ENCODE results near the gene IPP. TPM values are rescaled to one million over a fixed set of nuclear protein-coding genes. Genes with fewer than 3 reads are reported as not detected.
"Not testable (repeated sequence)": the region's sequence is repeated elsewhere in the genome, so short reads cannot be mapped to it uniquely, and the experiment has no call there.

Gene IPP
- total RNA-seq = 6.6 and 8.4 TPM in 2 replicates

DNA sequence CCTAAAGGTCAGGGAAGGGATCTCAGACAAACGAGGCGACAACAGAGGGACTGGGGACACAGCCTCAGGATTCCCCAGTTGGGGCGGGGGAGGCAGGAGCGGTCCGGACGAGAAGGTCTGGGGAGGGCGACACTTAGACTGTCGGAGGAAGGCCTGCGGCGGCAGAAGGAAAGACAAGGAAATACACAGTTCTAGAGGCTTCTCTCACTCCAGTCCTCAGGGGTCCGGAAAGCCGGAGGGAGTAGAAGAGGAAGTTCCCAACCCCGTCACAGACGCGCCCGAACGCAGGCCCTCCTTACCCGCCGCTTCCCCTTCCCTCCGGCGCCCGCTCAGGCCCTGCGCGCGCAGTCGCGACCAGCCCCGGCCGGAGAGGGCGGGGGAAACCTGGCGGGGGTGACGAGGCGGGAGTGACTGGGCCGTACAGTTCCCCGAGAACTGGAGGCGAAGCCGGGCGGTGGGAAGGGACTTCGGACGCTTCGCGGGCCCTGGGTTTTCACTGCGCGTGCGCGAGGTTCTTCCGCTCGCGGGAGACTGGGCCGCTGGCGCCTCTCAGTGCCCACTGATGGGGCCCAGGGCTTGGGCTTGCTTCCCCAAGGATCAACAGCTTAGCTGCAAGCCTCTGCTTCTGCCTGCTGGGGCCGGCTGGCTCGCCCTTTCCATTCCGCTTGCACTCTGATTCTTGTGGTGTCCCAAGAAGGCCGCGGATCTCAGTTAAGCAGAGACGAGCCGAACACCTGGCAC, at the start of gene IPP:
TSS of gene IPP (minus strand) at position 356 of the 741 bp plus-strand sequence. CDS start 4,242 bp downstream, outside the sequence.
- peak; percentile 98 for DNase-seq

DNA sequence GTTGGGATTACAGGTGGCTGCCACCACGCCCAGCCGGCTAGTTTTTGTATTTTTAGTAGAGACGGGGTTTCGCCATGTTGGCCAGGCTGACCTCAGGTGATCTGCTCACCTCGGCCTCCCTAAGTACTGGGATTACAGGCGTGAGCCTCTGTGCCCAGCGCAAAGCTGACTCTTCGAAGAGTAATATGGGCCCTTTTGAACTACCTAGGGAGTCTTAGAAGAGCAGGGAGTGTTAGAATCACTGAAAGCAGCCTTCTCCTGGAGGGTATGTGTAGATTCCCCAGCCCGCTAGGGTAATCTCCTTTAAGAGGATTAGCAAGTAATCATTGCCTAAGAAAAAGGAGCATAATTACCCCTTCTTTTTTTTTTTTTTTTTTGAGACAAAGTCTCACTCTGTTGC, 46.5 kb upstream of the IPP start:
- DNase-seq = no peak

GRCh38 chr1:45796381-45796780, 45.9 kb upstream of the IPP start:
- no peak for DNase-seq

DNA sequence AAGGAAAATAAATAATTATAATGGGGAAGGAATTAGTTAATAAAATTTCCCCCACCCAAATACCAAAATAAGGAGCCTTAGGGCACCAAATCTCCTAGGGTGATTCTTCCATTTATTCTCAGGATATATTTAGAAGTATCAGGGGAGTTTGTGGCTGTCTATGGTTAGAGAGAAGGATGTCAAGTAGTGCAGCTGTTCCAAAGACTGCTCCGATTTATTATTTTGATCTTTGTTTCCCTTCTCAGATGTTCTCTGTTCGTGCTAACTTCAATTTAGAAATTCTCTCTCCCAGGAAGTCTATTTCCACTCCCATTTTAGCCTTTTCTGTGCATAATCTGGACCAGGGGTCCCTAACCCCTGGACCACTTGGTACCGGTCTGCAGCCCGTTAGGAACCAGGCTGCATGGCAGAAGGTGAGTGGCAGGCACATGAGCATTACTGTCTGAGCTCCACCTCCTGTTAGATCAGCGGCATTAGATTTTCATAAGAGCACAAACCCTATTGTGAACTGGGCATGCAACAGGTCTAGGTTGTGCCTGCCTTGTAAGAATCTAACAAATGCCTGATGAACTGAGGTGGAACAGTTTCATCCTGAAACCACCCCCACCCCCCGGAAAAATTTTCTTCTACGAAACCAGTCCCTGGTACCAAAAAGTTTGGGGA, 43.6 kb upstream of the IPP start:
- no peak for DNase-seq

DNA sequence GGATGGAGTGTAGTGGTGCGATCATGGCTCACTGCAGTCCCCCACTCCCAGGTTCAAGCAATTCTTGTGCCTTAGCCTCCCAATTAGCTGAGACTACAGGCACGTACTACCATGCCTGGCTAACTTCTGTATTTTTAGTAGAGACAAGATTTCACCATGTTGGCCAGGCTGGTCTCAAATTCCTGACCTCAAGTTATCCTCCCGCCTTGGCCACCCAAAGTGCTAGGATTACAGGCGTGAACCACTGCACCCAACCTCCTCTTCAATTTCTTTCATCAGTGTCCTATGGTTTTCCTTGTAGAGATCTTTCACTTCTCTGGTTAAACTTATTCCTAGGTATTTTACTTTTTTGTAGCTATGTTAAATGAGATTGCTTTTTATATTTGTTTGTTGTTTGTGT, 42.3 kb upstream of the IPP start:
- no peak for DNase-seq

DNA sequence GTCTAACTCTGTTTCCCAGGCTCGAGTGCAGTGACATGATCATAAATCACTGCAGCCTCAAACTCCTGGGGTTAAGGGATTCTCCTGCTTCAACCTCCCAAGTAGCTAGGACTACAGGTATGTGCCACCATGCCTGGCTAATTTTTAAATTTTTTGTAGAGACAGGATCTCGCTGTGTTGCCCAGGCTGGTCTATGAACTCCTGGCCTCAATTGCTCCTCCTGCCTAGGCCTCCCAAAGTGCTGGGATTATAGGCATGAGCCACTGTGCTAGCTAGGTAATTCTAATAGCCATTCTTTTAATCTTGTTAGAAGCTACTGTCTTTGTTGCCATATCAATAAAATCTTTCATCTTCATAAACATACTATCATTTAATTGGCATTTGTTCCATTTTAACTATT, 39.1 kb upstream of the IPP start:
- no peak for DNase-seq

GRCh38 chr1:45787905-45788304, 37.5 kb upstream of the IPP start:
- no peak for DNase-seq

DNA sequence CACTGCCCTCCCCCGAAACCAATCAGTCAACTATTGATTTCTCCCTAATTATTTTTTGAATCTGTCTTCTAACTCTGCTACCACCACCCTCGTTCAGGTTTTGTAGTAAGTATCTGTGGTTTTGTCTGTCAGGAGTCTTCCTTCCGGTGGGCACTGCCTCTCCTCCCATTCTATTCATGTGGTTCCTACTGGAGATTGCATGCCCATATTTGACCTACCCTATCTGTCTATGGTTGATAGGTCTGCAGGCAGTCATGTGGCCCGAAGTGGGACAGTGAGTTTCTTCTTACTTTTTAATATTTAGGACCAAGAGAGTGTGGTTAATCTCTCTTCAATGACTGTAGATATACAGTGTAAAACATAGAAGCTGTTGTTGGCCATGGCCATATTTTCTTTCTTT, 35.1 kb upstream of the IPP start:
- DNase-seq = no peak

DNA sequence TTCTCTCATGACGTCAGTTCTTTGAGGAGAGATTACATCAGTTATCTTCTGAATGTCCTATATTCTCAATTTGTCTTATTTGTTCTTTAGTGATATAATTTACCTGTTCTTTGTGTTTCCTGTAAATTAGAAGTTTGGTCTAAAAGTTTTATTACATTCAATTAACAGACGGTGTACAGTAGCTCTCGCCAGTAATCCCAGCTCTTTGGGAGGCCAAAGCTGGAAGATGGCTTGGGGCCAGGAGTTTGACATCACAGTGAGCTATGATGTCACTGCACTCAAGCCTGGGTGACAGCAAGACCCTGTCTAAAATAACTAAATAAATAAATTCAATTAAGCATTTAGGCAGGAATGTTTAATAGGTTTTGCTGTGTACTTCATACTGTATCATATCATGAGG, 25.3 kb upstream of the IPP start:
- no peak for DNase-seq

DNA sequence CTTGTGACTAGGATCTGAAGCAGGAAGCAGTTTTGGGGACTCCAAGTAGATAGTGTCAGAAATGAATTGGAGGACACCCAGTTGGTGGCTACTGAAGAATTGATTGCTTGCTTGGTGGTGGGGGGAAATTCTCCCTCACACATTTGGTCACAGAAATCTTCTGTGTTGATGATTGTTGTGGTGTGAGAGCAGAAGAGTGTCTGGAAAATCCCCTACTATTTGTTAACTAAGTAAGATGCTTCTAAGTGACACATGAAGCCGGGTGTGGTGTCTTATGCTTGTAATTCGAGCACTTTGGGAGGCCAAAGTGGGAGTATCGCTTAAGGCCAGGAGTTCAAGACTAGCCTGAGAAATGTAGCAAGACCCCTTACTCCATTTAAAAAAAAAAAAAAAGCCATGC, 22.5 kb upstream of the IPP start:
- DNase-seq = no peak

GRCh38 chr1:45769261-45769932, 18.9 kb upstream of the IPP start:
- DNase-seq = no peak

DNA sequence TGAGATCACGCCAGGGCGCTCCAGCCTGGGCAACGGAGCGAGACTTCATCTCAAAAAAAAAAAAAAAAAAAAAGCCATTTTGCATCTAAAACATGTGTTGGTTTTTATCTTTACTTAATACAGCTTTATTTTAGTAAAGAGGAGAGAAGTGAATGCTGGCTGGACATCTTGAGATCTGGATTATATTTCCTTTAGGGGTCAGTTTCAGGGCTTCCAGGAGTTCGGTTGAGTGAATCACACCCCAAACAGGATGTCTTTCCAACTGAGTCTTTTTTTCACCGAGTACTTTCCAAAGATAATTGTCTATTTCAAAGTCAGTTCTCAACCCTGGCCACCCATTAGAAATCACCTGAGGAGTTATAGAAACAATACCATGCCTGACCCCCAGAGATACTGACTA, 16.6 kb upstream of the IPP start:
- DNase-seq = peak; percentile 27

DNA sequence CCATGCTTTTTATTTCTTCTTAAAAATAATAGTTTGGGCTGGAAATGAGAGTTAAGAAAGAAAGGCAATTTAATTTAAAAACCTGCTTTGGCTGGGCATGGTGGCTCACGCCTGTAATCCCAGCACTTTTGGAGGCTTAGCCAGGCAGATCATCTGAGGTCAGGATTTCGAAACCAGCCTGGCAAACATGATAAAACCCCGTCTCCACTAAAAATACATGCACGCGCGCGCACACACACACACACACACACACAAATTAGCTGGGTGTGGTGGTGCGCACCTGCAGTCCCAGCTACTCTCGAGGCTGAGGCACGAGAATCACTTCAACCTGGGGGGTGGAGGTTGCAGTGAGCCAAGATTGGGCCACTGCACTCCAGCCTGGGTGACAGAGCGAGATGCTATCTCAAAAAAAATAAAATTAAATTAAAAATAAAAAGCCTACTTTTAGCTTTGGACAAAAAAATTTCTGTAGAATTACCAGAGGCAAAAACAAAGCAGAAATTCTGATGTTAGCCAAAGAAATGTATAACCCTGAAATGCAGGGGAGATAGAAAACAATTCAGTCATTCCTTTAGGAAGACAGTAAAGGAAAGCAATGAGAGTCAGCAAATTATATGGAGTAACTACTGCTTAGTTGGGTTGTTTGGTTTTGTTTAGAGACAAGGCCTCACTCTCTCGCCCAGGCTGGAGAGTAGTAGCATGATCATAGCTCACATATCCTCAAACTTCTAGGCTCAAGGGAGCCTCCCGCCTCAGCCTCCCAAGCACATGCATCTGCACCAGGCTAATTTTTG, 15.7 kb upstream of the IPP start:
- no peak for DNase-seq

GRCh38 chr1:45762291-45762690, 11.8 kb upstream of the IPP start:
- DNase-seq = no peak

DNA sequence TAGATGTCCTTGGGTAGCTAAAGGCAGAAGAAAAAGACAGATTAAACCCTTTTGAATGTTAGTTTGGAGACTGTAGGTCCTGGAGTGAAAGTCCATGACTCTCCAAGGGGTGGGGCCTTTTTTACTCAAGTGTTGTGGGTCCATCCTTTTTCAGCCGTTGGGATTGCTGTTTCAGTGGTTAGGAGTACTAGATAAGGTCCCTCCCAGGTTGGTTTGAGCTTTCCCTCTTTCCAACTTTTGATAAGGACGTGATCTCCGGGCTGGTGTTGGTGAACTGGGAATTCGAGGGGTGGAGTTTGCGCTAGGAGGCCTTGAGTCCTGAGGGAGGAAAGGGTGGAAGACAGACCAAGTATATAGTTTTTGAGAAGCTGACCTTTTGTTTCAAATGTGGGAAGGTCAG, 5.2 kb upstream of the IPP start:
- no peak for DNase-seq

DNA sequence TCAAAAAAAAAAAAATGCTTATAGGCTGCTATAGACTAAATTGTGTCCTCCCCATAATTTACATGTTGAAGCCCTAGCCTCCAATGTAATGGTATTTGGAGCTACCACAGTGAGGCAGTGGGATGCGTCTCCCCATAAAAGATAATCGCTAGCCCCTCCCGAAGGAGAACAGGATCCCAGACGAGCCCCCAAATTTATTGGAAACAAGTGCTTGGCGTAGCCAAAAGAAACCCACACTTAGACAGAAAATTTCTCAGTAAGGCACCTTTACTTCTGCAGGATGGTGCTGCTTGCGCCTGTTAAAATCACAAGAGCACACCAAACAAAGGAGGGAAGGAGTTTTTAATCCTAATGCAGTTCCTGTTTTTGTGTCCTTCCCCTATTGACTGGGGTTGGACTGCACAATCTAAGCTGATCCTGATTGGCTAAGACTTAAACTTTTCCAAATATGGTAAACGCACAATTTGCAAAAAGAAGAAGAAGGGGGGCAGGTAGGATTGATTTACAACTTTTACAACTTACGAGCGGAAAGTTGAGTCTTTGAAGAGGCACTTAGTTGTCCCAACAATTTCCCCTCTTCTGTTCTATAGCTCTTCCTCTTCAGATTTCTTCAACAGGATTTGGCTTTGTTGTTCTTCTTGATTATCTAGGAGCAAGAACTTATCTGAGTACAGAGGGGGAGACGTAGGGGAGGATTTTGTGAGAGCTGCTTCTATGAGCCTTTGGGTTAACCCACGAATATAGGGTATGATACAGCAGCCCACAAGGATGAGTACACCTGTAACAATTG, 3.0 kb upstream of the IPP start:
- no peak for DNase-seq

- no peak for DNase-seq
These were observed 2.1 kb upstream of the IPP start for GRCh38 chr1:45752441-45753052.

GRCh38 chr1:45752014-45752413, 1.6 kb upstream of the IPP start:
- DNase-seq = no peak

- DNase-seq = not testable (repeated sequence)
These were observed 786 bp upstream of the IPP start for GRCh38 chr1:45751039-45751838.

GRCh38 chr1:45746922-45747321, 3.5 kb downstream of the IPP start:
- DNase-seq = no peak

DNA sequence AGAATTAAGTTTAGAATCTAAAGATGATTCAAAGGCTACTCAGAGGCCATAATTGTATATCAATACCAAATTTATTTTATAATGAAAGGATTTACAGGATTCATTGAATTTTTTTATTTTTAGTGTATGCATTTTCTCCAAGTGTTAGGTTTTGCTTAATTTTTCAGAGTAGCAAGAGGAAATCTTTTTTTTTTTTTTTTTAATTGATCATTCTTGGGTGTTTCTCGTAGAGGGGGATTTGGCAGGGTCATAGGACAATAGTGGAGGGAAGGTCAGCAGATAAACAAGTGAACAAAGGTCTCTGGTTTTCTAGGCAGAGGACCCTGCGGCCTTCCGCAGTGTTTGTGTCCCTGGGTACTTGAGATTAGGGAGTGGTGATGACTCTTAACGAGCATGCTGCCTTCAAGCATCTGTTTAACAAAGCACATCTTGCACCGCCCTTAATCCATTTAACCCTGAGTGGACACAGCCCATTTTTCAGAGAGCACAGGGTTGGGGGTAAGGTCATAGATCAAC, 10.8 kb downstream of the IPP start:
- not testable (repeated sequence) for DNase-seq

Data from dermis blood vessel endothelial cell (primary cell).